Panc1 (cell line): ENCODE measurements around the gene KRT82. TPM values are rescaled to one million over a fixed set of nuclear protein-coding genes. Genes with fewer than 3 reads are reported as not detected.

Experiments used
- ATAC-seq: fragments of 200-7000 bp; cut with Tn5 transposase; 2 replicates; pipeline ENCODE4 v1.9.1; 2020; ENCODE audit warnings: mild to moderate bottlenecking, moderate library complexity
- BruUV-seq: library from RNA; stranded (reverse); fragments of 400-500 nt; replicated peaks from 2 replicates; lab custom pipeline; 2021; lab: Mats Ljungman, UMichigan
- CTCF ChIA-PET: fragments of 300-600 bp; sonication (Branson Sonifier 250); formaldehyde crosslinking; loops from one replicate; lab custom pipeline; 2022; ENCODE audit warnings: antibody characterized with exemption; lab: Charles Lee
- POLR2A ChIA-PET: fragments of 300-600 bp; sonication (Branson Sonifier 250); formaldehyde crosslinking; loops from one replicate; lab custom pipeline; 2022; ENCODE audit warnings: antibody characterized with exemption; lab: Charles Lee
- DNase-seq: peaks from one replicate; pipeline ENCODE4 v3.0.0-alpha.2; 2010; ENCODE audit warnings: low read depth, low spot score
- H3K27ac ChIP-seq: 2 replicates; pipeline ENCODE4 v1.5.1; 2011; ENCODE audit warnings: mild to moderate bottlenecking, low read length, inconsistent platforms
- H3K27me3 ChIP-seq: fragments of 200-500 bp; sonication (Bioruptor generic); 2 replicates; pipeline ENCODE4 v1.6.0; 2014; ENCODE audit warnings: low read length, inconsistent platforms; ENCODE audit not compliant: control insufficient read depth, insufficient read depth
- H3K36me3 ChIP-seq: fragments of 200-500 bp; sonication (Bioruptor generic); 2 replicates; pipeline ENCODE4 v1.5.1; 2014; ENCODE audit warnings: inconsistent platforms, mild to moderate bottlenecking, low read length, moderate library complexity; ENCODE audit not compliant: control insufficient read depth, insufficient read depth
- H3K4me1 ChIP-seq: 2 replicates; pipeline ENCODE4 v1.5.1; 2011; ENCODE audit warnings: inconsistent platforms, mild to moderate bottlenecking, low read length, moderate library complexity; ENCODE audit not compliant: control insufficient read depth, insufficient read depth
- H3K4me3 ChIP-seq, 2 experiments: 2 replicates each; pipeline ENCODE4 v1.5.1; 2011 to 2012; ENCODE audit warnings: low read depth in 2 of 2, low read length in 2 of 2, mild to moderate bottlenecking in 2 of 2, inconsistent platforms in 1 of 2, moderate library complexity in 1 of 2
- H3K9me3 ChIP-seq: fragments of 200-500 bp; sonication (Bioruptor generic); 2 replicates; pipeline ENCODE4 v1.5.1; 2014; ENCODE audit warnings: low read depth, mild to moderate bottlenecking, inconsistent platforms, low read length, moderate library complexity; ENCODE audit not compliant: control insufficient read depth, insufficient read depth
- CTCF ChIP-seq: fragments of 450-650 bp; IDR thresholded peaks from 2 replicates; pipeline ENCODE4 v1.5.1; 2017; ENCODE audit warnings: mild to moderate bottlenecking
- POLR2AphosphoS5 ChIP-seq: IDR thresholded peaks from 2 replicates; pipeline ENCODE4 v1.6.1; 2012; ENCODE audit warnings: mild to moderate bottlenecking, low read depth, low read length, moderate library complexity
- REST ChIP-seq, 2 experiments: IDR thresholded peaks; 2 replicates each; pipeline ENCODE4 v1.6.1; 2011 to 2012; ENCODE audit warnings: low read depth in 2 of 2, control low read depth in 1 of 2, low read length in 1 of 2, mild to moderate bottlenecking in 1 of 2, moderate library complexity in 1 of 2; ENCODE audit not compliant: insufficient read depth in 1 of 2
- SIN3A ChIP-seq: IDR thresholded peaks from 2 replicates; pipeline ENCODE4 v1.6.1; 2012; ENCODE audit warnings: low read depth, mild to moderate bottlenecking, low read length, moderate library complexity, borderline replicate concordance; ENCODE audit not compliant: insufficient read depth
- TCF7L2 ChIP-seq: IDR thresholded peaks from 2 replicates; pipeline ENCODE4 v1.6.1; 2011; ENCODE audit warnings: mild to moderate bottlenecking, low read depth, low read length, inconsistent platforms
- in situ Hi-C: cut with HindIII; loops from 2 replicates; pipeline ENCODE4 v1.10.0; 2016; ENCODE audit warnings: low sequenced_read_pairs, low pct_unique_long_range_greater_than_20kb
- intact Hi-C: fragments of 100-400 bp; cut with micrococcal nuclease; formaldehyde crosslinking; loops from one replicate; pipeline ENCODE4 v1.10.0; 2022; ENCODE audit not compliant: unreplicated experiment
- total RNA-seq: library from RNA; stranded (reverse); gene quantifications from one replicate; pipeline ENCODE4 v1.2.1, GENCODE V29; 2021; ENCODE audit not compliant: unreplicated experiment

Gene KRT82
- total RNA-seq, 1 experiment from 2014 or later, result not detected

- Histone ChIP-seq H3K4me1 (no peaks in the 10 kb centered on the region), H3K27me3 (no peaks in the 10 kb centered on the region), H3K9me3 (no peaks in the 10 kb centered on the region), H3K4me3 (no peak overlapping the region), H3K27ac (no peak overlapping the region), H3K36me3 (no peaks in the 10 kb centered on the region)
- ChIA-PET POLR2A (no interaction called here), CTCF (no interaction called here)
- no TSS peak for BruUV-seq
- no peak for ATAC-seq
- TF ChIP-seq POLR2AphosphoS5 (no peak), REST (IDR thresholded peaks at IDR 0.05; ENCODE audit: insufficient read depth in 1 of 2, low read depth in 2 of 2, low read length in 1 of 2) (no peak), CTCF (no peak), TCF7L2 (no peak)
- DNase-seq, result no peak
- in situ Hi-C loops (no loop called here), intact Hi-C loops (no loop called here)
Observed at GRCh38 chr12:52418576-52419110, 12.5 kb upstream of the KRT82 start.

GRCh38 chr12:52417740-52418139 is 11.6 kb upstream of the KRT82 start:
- ATAC-seq (no peak), DNase-seq (no peak)
- POLR2A ChIA-PET, result no interaction called here
- H3K27me3 ChIP-seq, result no peaks in the 10 kb centered on the region
- in situ Hi-C loops (no loop called here), intact Hi-C loops (no loop called here)
- H3K36me3 ChIP-seq, result no peaks in the 10 kb centered on the region
- TF ChIP-seq SIN3A (no peak), CTCF (no peak), REST (IDR thresholded peaks at IDR 0.05; ENCODE audit: insufficient read depth in 1 of 2, low read depth in 2 of 2, low read length in 1 of 2) (no peak), POLR2AphosphoS5 (no peak), TCF7L2 (no peak)
- CTCF ChIA-PET, result no interaction called here
- H3K9me3 ChIP-seq, result no peaks in the 10 kb centered on the region
- no peaks in the 10 kb centered on the region for H3K4me1 ChIP-seq
- H3K4me3 ChIP-seq, result no peak overlapping the region
- BruUV-seq, result no TSS peak
- no peak overlapping the region for H3K27ac ChIP-seq
